GM12874 (cell line): ENCODE results near the gene MORN1.

Source experiments
- TF ChIP-seq, protein P1 (sequence below): IDR thresholded peaks from 2 replicates; pipeline ENCODE4 v1.5.1; 2011; ENCODE audit warnings: low read depth, mild to moderate bottlenecking, control low read depth, low read length, moderate library complexity; ENCODE audit not compliant: insufficient read depth

MORN1 gene

DNA sequence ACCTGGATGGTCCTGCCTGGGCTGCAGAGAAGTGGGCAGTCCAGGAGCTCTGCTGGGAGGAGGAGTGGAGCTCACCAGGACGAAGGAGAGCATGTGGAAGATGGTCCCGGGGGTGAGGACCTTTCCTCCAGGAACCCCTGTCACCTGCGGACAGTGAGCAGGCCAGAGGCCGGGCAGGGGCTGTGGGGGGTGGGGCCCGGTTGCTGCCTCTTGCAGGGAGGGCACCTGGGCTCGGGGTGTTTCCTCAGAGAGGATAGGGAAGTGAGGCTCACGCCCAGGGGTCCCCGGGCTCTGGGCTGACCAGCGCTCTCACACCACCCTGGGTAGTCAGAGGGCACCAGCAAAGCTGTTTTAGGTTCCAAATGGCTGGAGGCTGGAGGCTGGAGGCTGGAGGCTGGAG is 43.7 kb upstream of the MORN1 start:
- TF ChIP-seq, protein P1, sequence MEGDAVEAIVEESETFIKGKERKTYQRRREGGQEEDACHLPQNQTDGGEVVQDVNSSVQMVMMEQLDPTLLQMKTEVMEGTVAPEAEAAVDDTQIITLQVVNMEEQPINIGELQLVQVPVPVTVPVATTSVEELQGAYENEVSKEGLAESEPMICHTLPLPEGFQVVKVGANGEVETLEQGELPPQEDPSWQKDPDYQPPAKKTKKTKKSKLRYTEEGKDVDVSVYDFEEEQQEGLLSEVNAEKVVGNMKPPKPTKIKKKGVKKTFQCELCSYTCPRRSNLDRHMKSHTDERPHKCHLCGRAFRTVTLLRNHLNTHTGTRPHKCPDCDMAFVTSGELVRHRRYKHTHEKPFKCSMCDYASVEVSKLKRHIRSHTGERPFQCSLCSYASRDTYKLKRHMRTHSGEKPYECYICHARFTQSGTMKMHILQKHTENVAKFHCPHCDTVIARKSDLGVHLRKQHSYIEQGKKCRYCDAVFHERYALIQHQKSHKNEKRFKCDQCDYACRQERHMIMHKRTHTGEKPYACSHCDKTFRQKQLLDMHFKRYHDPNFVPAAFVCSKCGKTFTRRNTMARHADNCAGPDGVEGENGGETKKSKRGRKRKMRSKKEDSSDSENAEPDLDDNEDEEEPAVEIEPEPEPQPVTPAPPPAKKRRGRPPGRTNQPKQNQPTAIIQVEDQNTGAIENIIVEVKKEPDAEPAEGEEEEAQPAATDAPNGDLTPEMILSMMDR, result no peak

DNA sequence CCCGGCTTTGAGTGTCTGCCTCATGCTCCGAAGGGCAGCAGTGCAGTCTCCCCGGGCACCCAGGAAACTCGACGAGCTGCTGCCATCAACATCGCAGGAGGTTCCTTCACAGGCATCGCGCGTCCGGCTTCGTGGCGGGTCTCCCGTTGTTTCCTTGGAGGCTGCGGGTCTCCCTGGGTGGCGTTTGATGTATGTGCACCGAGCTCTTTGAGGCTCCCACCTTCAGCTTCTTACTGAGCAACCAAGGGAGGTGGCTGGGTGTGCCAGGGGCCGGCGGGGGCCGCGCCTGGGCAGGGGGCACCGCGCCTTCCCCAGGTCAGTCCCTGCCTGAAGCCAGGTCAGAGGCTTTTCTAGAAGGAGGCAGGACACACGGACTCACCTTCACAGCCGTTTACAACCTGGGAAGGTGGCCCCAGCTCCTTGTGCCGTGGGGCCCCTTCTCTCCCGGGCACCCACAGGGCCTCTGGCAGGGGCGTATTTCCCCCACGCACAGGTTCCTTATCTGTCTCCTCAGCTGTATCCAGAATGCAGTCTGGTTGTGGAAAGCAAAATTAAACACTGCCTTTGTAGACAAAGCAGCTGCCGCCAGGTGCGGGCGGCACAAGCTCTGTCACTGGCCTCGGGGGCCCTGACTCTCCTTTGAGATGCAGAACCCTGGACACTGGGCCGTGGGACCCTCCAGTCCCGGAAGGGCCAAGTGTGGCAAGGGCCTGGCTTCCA is 42.7 kb upstream of the MORN1 start:
- TF ChIP-seq, protein P1, result no peak

DNA sequence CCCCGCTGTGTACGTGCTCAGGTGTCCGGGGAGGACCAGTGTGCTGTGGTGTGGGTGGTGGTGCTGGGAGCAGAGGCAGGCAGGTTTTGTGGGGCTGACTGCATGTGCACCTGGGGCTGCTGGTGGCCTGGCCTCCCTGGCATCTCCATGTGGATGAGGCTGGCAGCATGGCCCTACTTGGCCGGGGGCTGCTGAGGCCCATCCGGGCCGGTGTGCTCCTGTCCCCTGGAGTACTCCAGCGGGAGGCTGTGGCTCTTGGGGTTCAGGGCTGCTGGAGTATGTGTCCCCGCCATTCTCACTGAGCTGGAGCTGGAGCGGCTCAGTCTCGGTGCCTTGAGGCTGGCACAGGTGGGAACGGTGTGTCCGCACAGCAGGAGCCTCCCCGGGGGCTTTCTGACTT is 41.8 kb upstream of the MORN1 start:
- TF ChIP-seq, protein P1, result no peak

DNA sequence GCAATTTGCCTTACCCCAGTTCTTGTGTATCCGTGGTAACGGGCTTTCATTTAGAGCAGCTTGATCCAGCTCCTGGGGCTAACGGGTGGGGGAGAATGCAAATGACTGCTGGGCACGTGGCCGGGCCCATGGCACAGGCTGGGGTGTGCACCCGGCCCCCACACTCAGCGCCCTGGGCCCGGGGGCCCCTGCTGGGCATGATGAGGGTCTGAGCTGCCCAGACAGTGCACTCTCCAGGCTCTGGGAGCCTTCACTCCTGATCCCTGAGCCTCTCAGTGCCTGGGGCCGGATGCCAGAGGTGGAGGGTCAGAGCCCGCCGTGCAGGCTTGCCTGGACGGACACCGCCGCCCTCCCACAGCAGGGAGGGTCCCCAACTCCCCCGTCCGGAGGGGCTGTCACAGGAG is 41.1 kb upstream of the MORN1 start:
- TF ChIP-seq, protein P1, result no peak

DNA sequence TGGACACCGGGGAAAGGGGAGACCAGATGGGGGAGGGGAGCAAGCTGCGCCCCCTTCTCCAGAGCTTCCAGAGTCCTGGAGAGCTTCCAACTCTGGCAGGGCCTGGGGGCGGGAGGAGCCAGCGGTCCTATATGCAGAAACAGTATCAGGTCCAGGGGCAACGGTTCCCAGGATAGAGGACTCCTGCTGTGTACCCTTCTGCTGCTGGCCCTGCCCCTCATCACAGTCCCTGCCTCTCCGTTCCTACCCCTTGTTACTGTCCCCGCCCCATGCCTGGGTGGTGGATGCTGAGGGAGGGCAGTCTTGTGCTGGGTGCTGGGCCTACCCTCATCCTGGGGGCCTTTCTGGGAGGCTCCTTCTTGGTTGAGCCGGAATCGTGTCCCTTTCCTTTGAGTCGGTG is 40.2 kb upstream of the MORN1 start:
- TF ChIP-seq, protein P1, result no peak

DNA sequence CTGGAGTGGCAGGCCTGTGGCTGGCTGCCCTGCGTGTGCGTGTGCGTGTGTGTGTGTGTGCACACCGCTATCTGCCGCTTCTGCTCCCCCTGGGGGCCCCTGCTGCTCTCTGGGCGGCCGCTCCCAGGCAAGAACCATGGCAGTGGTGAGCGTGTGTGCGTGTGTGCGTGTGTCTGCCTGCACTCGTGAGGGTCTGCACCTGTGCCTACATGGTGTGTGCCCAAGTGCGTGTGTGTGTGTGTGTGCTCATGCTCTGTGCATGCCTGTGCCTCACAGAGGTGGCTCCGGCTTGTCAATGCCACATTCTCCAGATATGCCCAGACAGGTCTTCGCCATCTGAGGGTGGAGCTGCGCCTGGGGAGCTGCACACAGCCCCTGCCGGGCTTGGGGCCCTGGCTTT is 39.7 kb upstream of the MORN1 start:
- TF ChIP-seq, protein P1, result no peak

DNA sequence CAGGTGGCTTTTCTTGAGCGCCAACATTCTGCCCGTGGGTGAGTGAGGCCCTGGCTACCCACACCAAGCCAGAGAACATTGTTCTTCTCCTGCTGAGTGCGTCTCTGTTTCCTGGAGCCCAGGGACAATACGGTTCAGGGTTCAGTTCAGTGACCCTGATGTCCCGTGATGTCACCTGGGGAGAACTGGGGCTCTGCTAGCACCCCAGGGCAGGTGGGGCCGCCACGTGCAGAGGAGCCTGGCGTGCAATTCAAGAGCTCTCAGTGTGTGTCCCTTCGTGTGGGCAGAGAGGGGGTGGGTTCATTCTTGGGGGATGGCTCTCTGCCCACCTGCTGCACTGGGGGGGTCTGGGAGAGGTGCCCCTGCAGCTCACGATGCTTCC is 39.2 kb upstream of the MORN1 start:
- TF ChIP-seq, protein P1, result no peak
